Hepatic stellate cell (primary cell): Measurements from ENCODE around the gene SIX2.

ENCODE experiments used
- DNase-seq: peaks from one replicate; pipeline ENCODE4 v3.0.0; 2011; ENCODE audit warnings: low spot score

Gene SIX2

DNA sequence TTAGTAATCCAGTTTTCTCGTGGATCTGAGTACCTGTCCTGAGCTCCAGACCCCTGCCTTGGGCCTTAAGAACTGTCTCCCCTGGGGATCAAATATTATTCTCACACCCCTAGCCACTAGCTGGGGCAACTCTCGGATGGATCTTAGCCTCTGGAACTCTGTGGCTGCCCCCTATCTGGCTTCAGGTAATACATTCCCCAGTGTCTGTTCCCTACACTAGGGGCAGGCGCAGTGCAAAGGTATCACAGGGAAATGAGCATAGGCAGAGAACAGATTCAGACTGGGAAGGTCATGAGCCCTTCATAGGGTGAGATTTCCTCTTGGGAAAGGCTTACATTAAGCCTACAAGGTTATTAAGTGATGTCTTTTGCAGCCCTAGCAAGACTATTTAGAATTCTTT lies 11.2 kb upstream of the SIX2 start:
- no peak for DNase-seq

DNA sequence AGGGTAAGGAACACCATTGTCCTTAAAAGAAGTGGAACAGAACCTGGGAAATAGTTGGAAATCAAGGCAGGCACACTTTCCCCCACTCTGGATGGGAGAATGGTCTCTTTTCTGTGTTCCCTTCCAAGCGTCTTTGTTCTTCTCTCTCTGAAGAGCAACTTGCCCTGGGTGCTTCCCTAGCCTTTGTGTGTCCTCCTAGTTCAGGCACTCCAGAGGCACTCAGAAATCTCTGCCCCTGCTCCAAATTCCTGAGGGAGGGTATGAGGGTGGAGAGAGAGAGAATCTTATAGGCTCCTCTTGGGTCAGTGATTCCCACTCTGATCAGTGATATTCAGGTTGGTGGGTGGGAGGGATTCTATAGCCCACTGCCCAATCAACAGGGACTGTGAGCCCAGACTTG lies 8.8 kb upstream of the SIX2 start:
- no peak for DNase-seq

DNA sequence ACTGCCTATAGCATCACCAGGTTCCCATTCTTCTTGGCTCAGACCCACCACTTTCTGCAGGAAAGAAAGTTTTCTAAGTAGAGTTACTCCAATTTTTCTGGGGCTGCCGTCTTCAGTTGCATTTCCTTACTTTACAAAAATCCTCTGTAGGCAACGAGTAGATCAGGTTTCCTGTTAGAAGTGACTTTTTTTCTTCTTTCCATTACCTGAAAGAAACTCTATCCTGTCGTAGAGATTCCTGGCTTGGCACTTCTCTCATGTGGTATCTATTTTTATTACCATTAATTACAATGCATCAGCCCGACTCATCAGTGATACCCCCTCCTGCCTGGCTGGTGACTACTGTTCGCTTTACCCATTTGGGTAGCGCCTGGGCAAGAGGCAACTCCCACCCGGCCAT lies 5.6 kb upstream of the SIX2 start:
- DNase-seq = no peak

DNA sequence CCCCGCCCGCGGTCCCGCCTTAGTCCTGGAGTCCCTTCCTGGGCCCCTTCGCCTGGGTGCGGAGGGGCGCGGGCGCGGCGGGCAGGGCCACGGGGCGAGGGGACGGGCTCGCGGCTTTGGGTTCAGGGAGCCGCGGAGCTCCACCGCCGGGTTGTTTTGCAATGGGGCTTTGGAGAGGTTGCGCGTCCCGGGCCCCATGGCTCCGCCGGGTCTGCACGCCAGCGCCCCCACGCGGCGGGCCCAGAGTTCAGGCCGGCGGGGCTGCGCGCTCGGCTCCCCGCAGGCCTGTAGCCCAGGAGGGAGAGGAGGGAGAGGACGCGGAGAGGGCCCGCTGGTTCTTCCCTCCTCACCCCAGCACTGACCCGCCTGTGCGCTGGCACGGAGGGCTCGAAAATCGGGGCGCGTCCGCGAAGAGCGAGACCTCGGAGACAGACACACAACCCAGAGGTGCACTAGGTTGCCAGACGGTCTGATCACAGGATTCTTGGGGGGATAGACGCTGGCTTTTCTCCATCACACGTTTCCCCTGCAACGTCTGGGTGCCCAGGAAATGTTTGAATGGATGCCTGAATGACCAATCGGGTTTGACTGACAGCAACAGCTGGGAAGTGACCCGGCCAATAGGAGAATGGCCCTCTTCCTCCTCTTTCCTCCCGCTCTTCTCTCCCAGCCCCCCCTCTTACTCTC lies 4.9 kb upstream of the SIX2 start:
- no peak for DNase-seq

DNA sequence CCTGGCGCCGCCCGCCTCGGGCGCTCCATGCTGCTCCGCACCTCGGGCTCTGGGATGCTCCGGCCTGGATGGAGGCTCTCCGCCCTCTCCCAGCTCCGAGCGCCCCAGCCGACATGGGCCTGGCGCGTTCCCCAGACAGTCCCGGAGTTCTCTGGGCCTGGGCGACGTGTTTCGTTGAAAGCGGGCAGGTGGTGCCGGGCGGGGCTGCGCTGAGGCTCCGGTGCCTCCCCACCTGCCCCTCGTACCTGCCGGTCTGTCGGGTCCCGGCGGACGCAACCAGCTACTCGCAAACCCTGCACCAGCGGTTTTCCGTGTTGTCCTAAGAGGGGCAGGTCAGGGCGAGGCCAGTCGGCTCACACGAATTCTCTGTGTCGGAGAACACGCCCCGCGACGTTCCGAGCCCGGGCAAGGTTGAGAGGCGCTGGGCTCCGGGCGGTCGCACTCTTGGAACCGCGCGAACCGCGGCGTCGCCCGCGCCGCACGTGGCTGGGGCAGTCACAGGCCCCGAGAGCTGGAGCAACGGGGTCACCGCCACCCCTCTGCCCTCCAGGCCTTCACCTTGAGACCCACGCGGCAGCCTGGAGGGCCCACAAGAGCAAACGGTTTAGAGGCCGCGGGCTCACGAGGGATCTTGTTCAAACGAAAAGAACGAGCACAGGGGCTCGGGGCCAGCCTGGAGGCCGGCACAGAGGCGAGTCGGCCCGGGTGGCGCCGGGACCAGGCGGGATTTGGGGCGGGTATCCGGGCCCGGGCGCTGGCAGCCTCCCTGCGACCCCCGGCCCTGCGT lies 4.2 kb upstream of the SIX2 start:
- no peak for DNase-seq

DNA sequence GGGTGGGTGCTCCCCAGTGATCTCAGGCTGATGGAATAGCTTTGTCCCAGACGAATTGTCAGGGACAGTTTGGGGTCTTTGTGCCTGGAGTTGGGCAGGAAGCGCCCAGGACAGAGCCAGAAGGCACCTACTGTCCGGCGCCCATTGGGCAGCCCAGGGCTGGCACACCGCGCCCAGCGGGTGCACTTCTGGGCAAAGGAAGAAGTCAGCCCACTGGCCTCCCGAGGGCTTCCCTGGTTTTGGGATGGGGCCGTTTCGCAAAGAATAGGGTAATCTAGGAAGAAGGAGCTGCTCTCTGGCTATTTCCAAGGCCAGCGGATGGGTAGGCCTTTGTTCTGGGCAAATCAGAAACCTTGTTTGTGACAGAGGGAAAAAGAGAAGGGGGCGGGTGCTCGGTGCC lies 3.5 kb upstream of the SIX2 start:
- no peak for DNase-seq

DNA sequence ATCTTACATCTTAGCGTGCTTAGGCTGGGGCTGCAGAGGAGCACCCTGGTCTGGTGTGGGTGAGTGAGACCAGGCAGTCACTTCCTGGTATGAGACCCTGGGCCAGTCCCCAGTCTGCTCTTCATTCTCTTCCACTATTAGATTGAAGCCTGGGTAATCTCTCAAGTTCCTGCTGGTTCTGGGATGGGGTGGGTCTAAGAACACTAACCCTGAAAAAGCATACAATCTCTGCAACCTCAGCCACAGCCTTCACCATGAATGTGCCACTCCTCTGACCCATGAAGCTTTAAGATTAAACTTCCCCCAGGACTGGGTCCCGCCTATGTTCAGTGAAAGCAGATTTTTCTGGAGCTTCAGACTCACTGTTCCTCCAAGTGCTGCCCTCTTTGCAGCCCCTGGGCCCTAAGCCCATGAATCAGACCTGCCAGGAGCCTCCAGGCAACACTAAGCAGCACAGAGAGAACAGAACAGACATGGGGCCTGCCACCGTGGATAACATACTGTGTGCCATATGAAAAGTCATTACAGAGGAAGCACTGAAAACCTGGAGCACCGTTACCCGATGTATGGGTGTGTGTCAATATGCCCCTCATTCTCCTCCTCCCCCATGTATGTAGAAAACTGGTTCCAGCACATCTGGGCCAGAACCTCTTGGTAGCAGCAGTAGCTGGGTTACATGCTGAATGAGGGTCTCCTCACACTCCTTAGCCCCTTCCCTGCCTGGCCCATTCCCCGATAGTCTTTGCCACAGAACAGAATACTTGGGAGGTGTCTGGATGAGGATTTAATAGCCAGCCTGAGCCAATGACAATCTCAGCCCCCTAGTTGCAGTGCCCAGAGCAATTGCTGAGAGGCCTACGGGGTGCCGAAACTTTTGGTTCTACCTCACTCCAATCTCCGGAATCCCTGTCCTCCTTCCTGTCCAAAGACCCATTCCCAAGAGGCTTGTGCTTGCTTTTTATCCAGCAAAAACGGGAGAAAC lies 2.7 kb upstream of the SIX2 start:
- DNase-seq = no peak

DNA sequence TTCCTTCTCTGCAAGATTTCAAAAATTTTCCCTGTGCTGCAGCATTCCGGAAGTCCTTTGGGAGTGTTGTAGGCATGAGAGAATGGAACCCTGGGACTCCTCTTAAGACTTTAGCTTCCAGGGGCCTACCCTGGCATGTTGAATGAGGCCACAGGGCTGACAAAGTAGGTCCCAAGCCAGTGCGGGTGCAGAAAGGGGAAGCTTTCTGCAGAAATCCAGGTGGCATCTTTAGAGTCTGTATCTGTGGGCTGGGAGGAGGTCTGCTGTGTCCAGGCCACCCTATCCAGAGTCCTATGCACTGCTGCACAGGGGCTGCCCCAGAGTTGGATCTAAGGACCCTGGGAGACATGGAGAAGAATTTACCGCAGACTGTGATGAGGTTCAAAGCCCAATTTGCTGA lies 1.9 kb upstream of the SIX2 start:
- DNase-seq = no peak

DNA sequence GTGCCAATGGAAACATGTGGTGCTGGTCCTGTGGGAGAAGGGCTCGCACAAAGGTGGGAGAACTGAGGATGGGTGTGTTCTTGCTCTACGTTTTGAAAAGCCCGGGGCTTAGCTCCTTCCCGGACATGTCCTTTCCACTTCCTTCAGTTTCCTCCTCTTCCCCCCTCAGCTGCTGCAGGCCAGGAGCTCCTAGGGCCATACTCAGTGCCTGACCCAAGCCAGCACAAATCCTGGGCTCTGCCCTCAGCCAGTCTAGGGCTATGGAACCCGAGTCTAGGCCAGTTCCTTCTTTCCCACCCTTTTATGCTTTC lies 1.4 kb upstream of the SIX2 start:
- DNase-seq = no peak

DNA sequence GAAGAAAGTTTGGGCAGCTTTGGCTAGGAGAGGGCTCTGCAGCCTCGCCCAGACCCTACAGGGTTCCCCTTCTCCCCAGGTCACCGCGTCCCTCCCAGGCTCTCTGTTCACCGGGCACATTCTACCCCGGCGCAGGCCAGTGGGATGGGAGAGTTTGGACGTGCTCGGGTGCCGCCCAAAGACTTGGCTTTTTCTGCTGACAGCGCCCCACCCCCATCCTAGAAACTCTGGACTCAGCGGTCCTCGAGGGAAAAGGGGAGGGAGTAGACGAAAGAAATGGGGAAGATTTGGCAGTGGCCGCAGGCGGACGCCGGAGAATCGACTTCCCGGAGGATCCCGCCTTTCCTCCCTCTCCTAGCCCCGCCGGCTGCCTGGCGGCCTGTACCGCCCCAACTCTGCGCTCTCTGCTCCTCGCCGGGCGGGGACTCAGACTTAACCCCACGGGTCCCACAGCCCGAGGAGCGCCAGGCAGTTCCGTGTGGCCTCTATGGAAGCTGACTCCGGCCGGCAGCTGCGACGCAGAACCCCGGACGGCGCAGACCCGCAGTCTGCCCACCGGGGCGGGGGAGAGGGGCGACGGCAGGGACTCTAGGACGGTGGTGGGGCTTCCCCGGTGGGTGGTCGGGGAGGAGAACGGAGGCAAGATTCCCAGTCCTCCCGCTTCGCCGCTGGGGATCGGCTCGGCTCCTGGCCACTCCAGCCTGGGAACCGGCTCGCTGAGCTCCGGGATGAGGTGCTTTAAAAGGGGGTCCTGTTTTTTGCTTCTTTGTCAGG lies 863 bp upstream of the SIX2 start:
- peak; percentile 78 for DNase-seq

DNA sequence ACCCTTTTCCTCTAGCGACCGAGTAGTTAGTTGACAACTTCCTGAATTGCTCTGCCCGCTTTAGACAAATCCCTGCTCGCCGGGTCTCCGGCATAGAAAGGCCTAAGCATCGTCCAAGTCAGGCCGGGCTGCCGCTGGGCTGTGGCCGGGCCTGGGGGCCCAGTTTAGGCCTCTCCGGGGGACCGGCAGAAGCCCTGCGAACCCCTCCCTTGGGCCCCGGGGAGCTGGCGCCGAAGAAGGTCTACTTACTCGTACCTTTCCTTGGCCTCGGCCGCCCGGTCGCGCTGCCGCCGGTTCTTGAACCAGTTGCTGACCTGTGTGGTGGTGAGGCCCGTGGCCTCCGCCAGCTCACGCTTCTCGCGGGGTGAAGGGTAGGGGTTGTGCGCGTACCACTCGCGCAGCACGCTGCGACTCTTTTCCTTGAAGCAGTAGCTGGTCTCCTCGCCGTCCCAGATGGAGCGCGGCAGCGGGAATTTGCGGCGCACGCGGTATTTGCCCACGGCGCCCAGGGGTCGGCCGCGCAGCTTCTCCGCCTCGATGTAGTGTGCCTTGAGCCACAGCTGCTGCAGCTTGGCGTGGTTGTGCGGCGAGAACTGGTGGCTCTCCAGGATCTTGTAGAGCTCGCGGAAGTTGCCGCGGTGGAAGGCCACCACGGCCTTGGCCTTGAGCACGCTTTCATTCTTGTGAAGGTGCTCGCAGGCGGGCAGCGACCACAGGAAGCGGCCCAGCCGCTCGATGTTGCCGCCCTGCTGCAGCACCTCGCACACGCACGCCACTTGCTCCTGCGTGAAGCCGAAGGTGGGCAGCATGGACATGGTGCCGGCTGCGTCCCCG lies 739 bp downstream of the SIX2 start:
- no peak for DNase-seq

DNA sequence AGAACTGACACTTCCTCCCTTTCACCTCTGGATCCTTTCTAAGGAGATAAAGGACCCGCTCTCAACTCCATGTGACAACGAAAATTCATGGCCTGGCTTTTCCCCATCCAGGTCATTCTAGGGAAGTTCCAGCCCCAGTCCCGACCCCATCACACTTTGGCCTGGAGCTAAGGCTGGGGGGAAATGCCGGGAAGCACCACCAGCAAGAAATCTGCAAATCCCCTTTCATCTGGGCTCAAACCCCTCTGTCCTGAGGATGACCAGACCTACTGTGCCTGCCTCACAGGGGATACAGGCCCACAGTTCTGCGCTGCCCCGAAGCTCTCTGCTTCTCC lies 1.3 kb downstream of the SIX2 start:
- DNase-seq = no peak

DNA sequence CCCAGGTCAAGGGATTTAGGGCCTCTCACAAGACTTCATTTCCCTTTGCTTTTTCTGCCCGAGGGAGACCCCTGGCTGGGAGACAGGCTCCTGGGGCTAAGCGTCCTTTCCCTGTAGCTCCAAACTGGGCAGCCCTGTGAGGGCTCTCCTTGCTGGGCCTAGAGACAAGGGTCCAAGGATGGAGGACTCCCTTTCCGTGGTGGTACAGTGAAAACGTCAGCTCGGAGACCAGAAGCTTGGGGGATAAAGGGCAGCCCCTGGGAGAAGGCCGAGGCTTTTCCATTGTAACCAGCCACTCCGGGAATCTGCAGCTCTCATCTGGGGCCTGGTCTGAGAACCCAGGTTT lies 2.3 kb downstream of the SIX2 start:
- DNase-seq = no peak

DNA sequence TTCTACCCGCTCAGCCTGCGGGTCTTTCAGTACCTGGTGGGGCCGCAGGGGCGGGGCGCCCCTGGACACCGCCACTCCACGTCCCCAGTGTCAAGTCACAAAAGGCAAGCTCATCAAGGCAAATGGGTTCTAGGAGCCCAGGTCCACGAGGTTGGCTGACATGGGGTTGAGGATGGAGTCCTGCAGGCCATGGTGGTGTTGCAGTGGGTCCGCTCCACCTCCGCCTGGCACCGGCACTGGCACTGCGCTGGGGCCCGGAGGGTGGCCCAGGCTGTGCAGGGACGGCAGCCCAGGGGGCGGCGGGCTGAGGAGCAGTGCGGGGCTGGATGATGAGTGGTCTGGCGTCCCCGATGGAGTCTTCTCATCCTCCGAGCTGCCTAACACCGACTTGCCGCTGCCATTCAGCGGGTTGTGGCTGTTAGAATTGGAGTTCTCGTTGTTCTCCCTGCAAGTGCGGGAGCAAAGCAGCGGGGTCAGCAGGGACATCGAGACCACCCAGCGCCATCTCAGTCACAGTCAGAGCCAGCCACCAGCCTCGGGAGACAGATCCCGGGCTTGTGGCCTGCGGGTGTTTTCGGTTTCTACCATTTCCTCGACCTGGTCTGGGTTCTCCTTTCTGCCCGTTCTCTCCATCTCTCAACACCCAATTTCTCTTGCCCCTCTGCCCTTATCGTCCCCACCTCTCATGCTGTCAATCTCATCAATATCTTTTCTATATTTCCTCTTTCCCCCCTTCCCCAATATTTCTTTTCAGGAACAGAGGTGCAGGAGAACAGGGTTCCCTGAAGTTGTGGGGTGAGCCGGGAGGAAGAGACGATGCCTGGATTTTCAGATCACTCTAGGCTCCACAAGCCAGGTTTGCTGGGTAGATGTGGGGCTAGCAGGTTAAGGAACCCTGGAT lies 3.0 kb downstream of the SIX2 start:
- no peak for DNase-seq

DNA sequence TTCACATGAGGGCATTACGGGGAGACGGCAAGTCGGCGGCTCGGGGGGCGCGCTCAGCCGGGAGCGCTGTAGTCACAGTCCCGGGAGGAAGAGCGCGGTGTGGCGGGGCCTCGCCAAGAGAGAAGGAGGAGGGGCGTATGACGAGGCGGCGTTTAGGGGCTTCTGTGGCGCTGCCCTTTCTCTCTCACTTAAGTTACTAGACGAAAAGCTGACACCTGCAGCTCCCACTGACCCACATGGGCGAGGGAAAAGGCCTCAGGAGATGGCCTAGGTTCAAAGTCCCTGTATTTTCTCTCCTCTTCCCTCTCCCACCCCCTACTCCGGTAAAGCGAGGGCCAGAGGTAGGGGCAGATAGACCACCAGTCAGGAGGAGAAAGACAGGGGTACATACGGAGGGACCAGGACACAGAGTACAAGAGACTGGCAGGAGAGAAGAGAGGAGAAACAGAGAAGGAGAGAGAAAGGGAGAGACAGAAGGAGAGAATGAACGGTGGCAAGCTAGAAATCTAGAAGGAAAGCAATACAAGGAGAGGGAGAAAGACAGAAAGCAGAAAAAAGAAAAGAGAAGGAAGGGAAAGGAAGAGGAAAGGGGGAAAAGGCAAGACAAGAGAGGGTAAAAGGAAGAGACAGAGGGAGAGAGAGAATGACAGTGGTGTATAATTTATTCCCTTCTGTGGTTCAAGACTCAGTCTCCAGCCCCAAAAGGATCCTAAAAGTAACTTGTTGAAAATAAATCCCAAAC lies 3.8 kb downstream of the SIX2 start:
- DNase-seq = no peak

DNA sequence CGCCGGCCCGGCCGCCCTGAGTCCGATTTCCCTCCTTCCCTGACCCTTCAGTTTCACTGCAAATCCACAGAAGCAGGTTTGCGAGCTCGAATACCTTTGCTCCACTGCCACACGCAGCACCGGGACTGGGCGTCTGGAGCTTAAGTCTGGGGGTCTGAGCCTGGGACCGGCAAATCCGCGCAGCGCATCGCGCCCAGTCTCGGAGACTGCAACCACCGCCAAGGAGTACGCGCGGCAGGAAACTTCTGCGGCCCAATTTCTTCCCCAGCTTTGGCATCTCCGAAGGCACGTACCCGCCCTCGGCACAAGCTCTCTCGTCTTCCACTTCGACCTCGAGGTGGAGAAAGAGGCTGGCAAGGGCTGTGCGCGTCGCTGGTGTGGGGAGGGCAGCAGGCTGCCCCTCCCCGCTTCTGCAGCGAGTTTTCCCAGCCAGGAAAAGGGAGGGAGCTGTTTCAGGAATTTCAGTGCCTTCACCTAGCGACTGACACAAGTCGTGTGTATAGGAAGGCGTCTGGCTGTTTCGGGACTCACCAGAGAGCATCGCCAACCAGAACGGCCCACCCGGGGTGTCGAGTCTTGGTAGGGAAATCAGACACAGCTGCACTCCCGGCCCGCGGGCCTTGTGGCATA lies 4.6 kb downstream of the SIX2 start:
- peak; percentile 32 for DNase-seq

DNA sequence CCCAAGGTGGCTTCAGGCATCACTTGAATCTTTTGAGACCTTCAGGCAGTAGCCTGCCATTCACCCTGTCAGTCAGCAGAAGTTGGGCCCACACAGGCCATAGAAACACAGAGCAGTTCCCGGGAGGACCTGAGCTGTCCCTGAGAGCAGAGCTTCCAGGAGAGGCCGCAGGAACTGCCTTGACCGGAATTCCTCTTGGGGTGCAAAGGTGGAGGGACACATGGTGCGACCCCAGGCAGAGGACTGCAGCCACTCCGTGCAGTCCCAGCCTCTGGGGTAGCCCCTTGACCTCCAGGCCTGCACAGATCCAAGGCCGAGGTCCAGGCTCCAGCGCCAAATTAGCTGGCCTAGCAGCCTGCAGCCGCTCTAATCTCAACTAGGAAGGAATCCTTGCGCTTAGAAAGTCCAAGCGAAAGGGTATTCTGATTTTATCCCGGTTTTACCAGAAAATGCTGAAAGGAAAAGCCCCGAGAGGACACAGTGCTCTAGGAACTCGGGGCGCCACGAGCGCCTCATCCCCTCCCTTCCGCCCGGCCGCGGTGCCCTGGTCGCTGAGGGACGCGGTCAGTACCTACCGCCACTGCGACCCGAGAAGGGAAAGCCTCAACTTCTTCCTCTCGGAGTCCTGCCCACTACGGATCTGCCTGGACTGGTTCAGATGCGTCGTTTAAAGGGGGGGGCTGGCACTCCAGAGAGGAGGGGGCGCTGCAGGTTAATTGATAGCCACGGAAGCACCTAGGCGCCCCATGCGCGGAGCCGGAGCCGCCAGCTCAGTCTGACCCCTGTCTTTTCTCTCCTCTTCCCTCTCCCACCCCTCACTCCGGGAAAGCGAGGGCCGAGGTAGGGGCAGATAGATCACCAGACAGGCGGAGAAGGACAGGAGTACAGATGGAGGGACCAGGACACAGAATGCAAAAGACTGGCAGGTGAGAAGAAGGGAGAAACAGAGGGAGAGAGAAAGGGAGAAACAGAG lies 5.4 kb downstream of the SIX2 start:
- DNase-seq = no peak

DNA sequence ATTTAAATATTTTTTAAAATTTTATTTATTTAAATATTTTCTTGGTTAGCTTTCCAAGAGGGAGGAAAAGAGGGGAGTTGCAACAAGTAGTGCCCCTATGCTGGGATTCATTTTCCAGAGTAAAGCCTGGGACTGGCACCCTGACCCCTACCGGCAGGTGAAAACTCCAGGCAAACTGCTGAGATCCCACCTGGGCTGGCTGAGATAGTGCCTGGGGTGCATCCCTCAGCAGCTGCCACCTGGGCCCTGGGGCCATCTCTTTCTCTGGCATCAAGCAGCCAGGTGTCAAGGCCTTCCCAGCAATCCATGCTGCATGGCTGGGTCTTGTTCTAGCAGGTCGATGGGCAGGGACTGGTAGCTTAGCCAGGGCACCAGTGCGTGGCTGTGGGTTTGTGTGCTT lies 6.6 kb downstream of the SIX2 start:
- no peak for DNase-seq
